BLaER1 (cell line): ENCODE results near the gene INCA1.
A peak's percentile ranks its signal among the peaks of the same experiment; 100 is the strongest.

ENCODE experiments used
- H3K27ac ChIP-seq: shearing (Covaris generic); formaldehyde crosslinking; 2 replicates; pipeline ENCODE4 v1.8.1; 2022
- H3K27me3 ChIP-seq: shearing (Covaris generic); formaldehyde crosslinking; 2 replicates; pipeline ENCODE4 v1.8.1; 2022
- H3K36me3 ChIP-seq: shearing (Covaris generic); formaldehyde crosslinking; 2 replicates; pipeline ENCODE4 v1.8.1; 2022
- H3K4me1 ChIP-seq: shearing (Covaris generic); formaldehyde crosslinking; 2 replicates; pipeline ENCODE4 v1.8.1; 2022
- H3K4me2 ChIP-seq: shearing (Covaris generic); formaldehyde crosslinking; 2 replicates; pipeline ENCODE4 v1.8.1; 2022
- H3K4me3 ChIP-seq: shearing (Covaris generic); formaldehyde crosslinking; 2 replicates; pipeline ENCODE4 v1.8.1; 2022
- H3K9ac ChIP-seq: shearing (Covaris generic); formaldehyde crosslinking; 2 replicates; pipeline ENCODE4 v1.8.1; 2022
- H3K9me3 ChIP-seq: shearing (Covaris generic); formaldehyde crosslinking; 2 replicates; pipeline ENCODE4 v1.8.1; 2022
- H4K20me1 ChIP-seq: shearing (Covaris generic); formaldehyde crosslinking; 2 replicates; pipeline ENCODE4 v1.8.1; 2022
- Cebpa-rat ChIP-seq: shearing (Covaris generic); IDR thresholded peaks from 2 replicates; pipeline ENCODE4 v1.8.1; 2022

INCA1 gene

GRCh38 chr17:4945176-4945943 is 52.0 kb downstream of the INCA1 start:
- no peaks in the 10 kb centered on the region for H3K9me3 ChIP-seq
- H3K4me3 ChIP-seq, result peak overlapping the region; percentile 100
- peaks cover 74% of the 10 kb centered on the region for H4K20me1 ChIP-seq
- peak overlapping the region; percentile 55 for H3K9ac ChIP-seq
- peaks cover 52% of the 10 kb centered on the region for H3K36me3 ChIP-seq
- H3K27me3 ChIP-seq, result no peaks in the 10 kb centered on the region
- TF ChIP-seq Cebpa-rat, result no peak
- H3K4me1 ChIP-seq, result peaks cover 65% of the 10 kb centered on the region
- H3K27ac ChIP-seq, result 0 out of 2 replicates have a peak overlapping the region, but pooled peaks have one; percentile 14
- peak overlapping the region; percentile 99 for H3K4me2 ChIP-seq

DNA sequence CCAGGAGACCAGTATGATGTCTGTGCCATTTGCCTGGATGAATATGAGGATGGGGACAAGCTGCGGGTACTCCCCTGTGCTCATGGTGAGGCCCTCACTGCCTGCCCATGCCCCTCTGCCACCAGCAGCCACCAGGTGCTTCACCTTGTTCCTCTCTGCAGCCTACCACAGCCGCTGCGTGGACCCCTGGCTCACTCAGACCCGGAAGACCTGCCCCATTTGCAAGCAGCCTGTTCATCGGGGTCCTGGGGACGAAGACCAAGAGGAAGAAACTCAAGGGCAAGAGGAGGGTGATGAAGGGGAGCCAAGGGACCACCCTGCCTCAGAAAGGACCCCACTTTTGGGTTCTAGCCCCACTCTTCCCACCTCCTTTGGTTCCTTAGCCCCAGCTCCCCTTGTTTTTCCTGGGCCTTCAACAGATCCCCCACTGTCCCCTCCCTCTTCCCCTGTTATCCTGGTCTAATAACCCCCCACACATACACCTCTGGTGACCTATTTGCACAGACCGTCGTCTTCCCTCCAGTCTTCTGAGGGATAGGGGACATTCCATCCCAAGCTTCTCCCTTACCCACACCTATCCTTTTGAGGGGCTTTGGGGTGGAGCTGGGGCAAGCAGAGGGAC is 52.7 kb downstream of the INCA1 start:
- Histone ChIP-seq H3K4me1 (peaks cover 62% of the 10 kb centered on the region), H3K4me2 (peak overlapping the region; percentile 99), H3K36me3 (peaks cover 52% of the 10 kb centered on the region), H3K27me3 (no peaks in the 10 kb centered on the region), H3K4me3 (peak overlapping the region; percentile 100), H3K9ac (peak overlapping the region; percentile 55), H3K9me3 (no peaks in the 10 kb centered on the region), H3K27ac (peak overlapping the region; percentile 29; the same call in 1 of the 2 replicates), H4K20me1 (peaks cover 74% of the 10 kb centered on the region)
- TF ChIP-seq Cebpa-rat, result no peak

- Histone ChIP-seq H3K27ac (peak overlapping the region; percentile 29; the same call in 1 of the 2 replicates), H3K4me1 (peaks cover 63% of the 10 kb centered on the region), H3K27me3 (no peaks in the 10 kb centered on the region), H3K9me3 (no peaks in the 10 kb centered on the region), H3K9ac (peak overlapping the region; percentile 55), H3K4me2 (peak overlapping the region; percentile 99), H4K20me1 (peaks cover 74% of the 10 kb centered on the region), H3K36me3 (peaks cover 52% of the 10 kb centered on the region), H3K4me3 (peak overlapping the region; percentile 100)
- no peak for TF ChIP-seq Cebpa-rat
Observed at GRCh38 chr17:4944163-4944553, 53.2 kb downstream of the INCA1 start.

- TF ChIP-seq Cebpa-rat, result no peak
- H3K36me3 ChIP-seq, result peaks cover 60% of the 10 kb centered on the region
- H3K9ac ChIP-seq, result peak overlapping the region; percentile 55; the same call in 1 of the 2 replicates
- H3K27ac ChIP-seq, result 0 out of 2 replicates have a peak overlapping the region, but pooled peaks have one; percentile 29
- no peak overlapping the region for H3K4me3 ChIP-seq
- peaks cover 75% of the 10 kb centered on the region for H3K4me1 ChIP-seq
- peaks cover 77% of the 10 kb centered on the region for H4K20me1 ChIP-seq
- no peaks in the 10 kb centered on the region for H3K9me3 ChIP-seq
- H3K27me3 ChIP-seq, result no peaks in the 10 kb centered on the region
- H3K4me2 ChIP-seq, result peak overlapping the region; percentile 99
Observed at GRCh38 chr17:4942760-4943508, 54.4 kb downstream of the INCA1 start.

GRCh38 chr17:4941319-4941610 is 56.1 kb downstream of the INCA1 start:
- peak overlapping the region; percentile 98 for H3K9ac ChIP-seq
- H3K4me3 ChIP-seq, result peak overlapping the region; percentile 89
- no peak for TF ChIP-seq Cebpa-rat
- peaks cover 71% of the 10 kb centered on the region for H3K36me3 ChIP-seq
- no peaks in the 10 kb centered on the region for H3K27me3 ChIP-seq
- no peaks in the 10 kb centered on the region for H3K9me3 ChIP-seq
- peak overlapping the region; percentile 99 for H3K4me2 ChIP-seq
- H3K27ac ChIP-seq, result peak overlapping the region; percentile 96
- peaks cover 81% of the 10 kb centered on the region for H3K4me1 ChIP-seq
- peaks cover 60% of the 10 kb centered on the region for H4K20me1 ChIP-seq

DNA sequence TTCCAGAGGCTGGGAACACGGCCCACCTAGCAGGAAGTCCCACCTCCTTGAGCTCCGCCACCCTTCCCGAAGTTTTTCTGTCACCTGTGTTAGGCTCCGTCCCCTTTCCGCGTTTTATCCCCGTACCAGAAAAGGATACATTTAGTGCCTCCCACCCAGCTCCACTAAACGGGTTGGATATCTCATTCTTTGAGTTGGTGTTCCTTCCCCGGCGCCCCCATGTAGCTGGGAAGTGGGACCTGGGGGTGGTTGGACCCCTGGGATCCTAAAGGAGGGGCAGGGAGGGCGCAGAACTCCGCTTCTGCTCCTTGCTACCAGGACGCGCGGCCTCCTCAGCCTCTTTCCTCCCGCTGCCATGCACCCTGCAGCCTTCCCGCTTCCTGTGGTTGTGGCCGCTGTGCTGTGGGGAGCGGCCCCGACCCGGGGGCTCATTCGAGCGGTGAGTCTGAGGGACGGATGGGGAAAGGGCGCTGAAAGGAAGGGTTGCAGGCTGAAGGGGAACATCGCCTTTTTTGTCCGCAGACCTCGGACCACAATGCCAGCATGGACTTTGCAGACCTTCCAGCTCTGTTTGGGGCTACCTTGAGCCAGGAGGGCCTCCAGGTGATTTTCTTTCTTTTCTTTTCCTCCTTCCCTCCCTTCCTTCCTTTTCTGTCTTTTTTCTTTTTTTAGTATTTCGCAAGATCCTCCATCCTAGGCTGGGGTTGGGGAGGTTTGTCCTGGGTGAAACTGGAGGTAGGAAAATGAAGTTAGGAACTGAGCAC is 56.6 kb downstream of the INCA1 start:
- peak; percentile 73; the same call in 1 of the 2 replicates for TF ChIP-seq Cebpa-rat
- Histone ChIP-seq H4K20me1 (peaks cover 55% of the 10 kb centered on the region), H3K27ac (peak overlapping the region; percentile 96)

GRCh38 chr17:4939796-4940554 is 57.3 kb downstream of the INCA1 start, which contains the start of the genes RNF167 and SLC25A11:
Gene RNF167 (plus strand): TSS chr17:4940268. CDS start chr17:4940910, 642 bp downstream.
Gene SLC25A11 (minus strand): TSS chr17:4940046. CDS start chr17:4939910, 136 bp downstream.
- Histone ChIP-seq H3K4me1 (peaks cover 68% of the 10 kb centered on the region), H3K27me3 (no peaks in the 10 kb centered on the region), H3K36me3 (peaks cover 68% of the 10 kb centered on the region), H3K9ac (peak within 1 kb of the TSS; percentile 98), H3K9me3 (no peaks in the 10 kb centered on the region), H3K27ac (peak within 1 kb of the TSS; percentile 96), H3K4me2 (peak within 1 kb of the TSS; percentile 99), H4K20me1 (peaks cover 47% of the 10 kb centered on the region), H3K4me3 (peak within 1 kb of the TSS; percentile 89)
- TF ChIP-seq Cebpa-rat, result no peak

More for the DNA sequence above, 56.6 kb downstream of the INCA1 start:
- H3K9ac ChIP-seq, result peak overlapping the region; percentile 98
- peaks cover 76% of the 10 kb centered on the region for H3K4me1 ChIP-seq
- H3K9me3 ChIP-seq, result no peaks in the 10 kb centered on the region
- peaks cover 71% of the 10 kb centered on the region for H3K36me3 ChIP-seq
- H3K4me2 ChIP-seq, result peak overlapping the region; percentile 99
- no peaks in the 10 kb centered on the region for H3K27me3 ChIP-seq
- peak overlapping the region; percentile 89 for H3K4me3 ChIP-seq

DNA sequence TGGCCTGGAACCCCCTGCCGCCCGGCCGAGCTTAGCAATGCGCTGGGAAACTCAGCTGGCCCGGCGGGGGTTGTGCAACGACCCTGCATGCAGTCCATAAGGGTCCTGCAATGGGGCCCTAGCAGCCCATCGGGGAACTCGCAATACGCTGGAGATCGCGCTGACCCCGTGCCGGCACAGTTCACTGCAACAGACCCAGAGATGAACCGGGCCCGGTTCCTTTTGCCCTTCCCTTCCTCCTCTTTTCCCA is 57.9 kb downstream of the INCA1 start:
- peak overlapping the region; percentile 99 for H3K4me2 ChIP-seq
- H3K4me1 ChIP-seq, result peaks cover 67% of the 10 kb centered on the region
- H3K4me3 ChIP-seq, result peak overlapping the region; percentile 89
- no peaks in the 10 kb centered on the region for H3K9me3 ChIP-seq
- peaks cover 44% of the 10 kb centered on the region for H4K20me1 ChIP-seq
- TF ChIP-seq Cebpa-rat, result 0 out of 2 replicates have a peak, but pooled peaks have one; percentile 42
- H3K27ac ChIP-seq, result peak overlapping the region; percentile 96
- peak overlapping the region; percentile 98 for H3K9ac ChIP-seq
- H3K36me3 ChIP-seq, result peaks cover 63% of the 10 kb centered on the region
- H3K27me3 ChIP-seq, result no peaks in the 10 kb centered on the region
